Measurements from ENCODE around the gene HIVEP1.
"Not testable (repeated sequence)": the region's sequence is repeated elsewhere in the genome, so short reads cannot be mapped to it uniquely, and the experiment has no call there.

Gene HIVEP1

DNA sequence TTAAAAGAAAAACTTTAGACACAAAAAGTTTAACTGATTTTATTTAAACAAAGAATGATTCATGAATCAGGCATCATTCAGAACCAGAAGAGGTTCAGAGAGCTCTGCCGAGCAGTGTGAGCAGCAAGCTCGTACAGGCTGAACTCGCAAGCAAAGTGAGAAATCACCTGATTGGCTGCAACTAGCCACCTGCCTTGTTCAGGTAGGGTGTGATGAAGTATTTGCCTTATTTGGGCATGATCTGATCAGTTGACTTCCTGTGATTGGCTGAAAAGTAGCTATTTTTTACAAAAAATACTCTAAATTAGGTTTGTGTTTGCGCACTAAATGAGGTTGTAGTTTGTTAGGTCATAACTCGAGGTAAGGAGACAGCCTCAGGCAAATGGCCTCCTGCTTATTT, 80.7 kb downstream of the HIVEP1 start:
- DNase-seq, result no peak

DNA sequence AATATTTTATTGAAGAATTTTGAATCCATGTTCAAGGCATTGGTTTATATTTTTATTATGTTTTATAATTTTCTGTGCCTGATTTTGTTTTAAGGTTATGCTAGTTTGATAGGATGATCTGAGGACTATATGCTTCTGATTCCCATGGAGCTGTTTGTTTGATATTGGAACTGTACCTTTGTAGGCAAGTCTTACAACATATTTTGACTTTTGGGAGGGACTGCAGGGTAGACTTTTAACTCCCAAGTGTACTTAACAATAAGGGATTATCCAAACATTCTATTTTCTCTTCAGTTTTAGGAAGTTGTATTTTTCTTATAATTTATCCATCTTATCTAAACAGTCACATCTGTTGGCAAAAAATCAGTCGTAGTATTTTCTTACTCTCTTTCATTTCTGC, 82.6 kb downstream of the HIVEP1 start:
- no peak for DNase-seq

GRCh38 chr6:12096342-12096741, 84.2 kb downstream of the HIVEP1 start:
- DNase-seq, result no peak

DNA sequence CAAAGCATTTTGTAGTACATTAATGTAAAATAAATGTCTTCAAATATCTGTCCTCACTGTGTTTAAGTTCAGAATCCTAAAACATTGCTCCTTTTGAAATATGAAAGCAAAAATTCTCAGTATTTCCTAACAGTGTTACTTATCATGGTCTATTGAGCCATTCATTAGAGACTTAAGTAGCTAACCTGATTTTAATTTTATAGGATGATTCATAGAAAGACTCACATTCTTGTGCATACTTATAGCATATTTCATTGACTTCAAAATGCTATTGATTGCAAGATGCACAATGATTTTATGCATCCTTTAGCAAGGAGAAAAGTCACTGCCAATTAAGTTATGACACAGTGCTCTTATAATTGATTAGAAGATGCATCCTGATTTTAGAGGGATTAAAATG, 85.7 kb downstream of the HIVEP1 start:
- no peak for DNase-seq

GRCh38 chr6:12099623-12100338, 87.7 kb downstream of the HIVEP1 start:
- no peak for DNase-seq

DNA sequence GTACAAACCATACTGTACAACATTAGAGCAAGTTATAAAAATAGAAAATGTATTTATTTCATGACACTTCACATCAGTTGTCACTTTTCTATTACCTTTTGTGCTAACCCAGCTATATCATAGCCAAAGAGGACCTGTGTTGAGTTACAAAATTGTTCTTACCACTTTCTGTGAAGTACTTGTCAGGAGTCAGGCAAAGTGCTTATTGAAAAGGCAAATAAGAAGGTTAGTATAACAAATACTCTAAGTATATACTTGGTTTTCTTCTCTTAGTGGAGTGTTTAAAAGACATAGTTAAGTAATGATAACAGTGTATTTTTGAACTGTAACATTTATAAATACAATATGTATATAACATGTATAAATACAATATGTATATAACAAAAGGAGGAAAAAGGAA, 88.9 kb downstream of the HIVEP1 start:
- no peak for DNase-seq

DNA sequence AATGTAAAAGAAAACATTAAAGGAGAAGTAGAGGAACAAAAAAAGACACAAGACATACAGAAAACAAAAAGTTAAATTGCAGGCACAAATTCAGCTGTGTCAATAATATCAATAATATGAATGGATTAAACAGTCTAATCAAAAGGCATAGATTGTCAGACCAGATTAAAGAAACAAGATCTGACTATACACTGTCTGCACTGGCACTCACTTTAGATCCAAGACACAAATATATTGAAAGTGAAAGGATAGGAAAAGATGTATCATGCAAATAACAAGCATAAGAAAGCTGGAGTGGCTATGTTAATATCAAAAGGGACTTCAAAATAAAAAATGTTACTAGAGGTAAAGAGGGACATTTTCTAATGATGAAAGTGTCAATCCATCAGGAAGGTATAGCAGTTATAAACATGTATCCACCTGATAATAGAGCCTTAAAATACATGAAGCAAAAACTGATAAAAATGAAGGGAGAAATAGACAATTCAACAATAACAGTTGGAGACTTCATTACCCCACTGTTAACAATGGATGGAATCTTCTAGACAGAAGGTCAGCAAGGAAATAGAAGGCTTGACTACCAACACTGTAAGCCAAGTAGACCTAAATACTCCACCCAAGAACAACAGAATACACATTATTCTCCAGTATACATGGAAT, 89.7 kb downstream of the HIVEP1 start:
- no peak for DNase-seq

DNA sequence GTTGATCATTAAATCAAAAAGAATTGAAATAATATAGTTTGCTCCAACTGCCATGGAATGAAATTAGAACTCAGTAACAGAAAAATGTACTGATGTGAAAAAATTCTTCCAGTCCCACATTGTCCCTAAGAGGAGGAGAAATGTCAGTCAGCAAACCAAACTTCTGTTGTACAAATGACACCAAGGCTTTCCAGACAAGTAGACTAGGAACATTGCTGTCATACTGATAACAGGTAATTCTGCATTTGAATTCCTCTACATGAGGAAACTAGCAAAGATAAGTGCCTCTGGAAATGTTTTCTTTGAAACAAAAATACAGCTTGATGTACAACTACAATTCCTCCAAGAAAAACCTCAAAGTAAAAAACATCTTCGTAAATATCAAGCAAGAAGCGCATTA, 90.2 kb downstream of the HIVEP1 start:
- DNase-seq, result no peak

DNA sequence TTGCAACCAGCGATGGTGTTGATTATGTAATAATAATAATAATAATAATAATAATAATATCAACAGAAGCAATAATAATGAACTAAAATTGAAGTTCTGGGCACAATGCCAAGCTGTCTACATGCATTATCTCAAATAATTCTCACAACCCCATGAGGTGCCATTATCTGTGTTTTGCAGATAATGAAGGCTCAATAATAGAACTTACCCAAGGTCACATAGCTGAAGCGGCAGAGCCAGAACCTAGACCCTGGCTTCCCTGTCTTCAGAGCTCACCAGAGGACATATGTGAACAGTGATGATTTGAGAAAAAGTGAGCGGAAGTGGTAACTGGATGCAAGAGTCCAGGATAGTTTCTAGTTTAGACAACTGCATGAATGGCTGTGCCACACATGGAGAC, 91.0 kb downstream of the HIVEP1 start:
- DNase-seq, result no peak

GRCh38 chr6:12105271-12105670, 93.2 kb downstream of the HIVEP1 start:
- DNase-seq, result no peak

DNA sequence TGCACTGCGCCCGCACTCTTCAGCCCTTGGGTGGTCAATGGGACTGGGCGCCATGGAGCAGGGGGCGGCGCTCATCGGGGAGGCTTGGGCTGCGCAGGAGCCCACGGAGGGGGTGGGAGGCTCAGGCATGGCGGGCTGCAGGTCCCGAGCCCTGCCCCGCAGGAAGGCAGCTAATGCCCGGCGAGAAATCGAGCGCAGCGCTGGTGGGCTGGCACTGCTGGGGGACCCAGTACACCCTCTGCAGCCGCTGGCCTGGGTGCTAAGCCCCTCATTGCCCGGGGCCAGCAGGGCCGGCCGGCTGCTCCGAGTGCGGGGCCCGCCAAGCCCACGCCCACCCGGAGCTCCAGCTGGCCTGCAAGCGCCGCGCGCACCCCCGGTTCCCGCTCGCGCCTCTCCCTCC, 96.3 kb downstream of the HIVEP1 start:
- not testable (repeated sequence) for DNase-seq

GRCh38 chr6:12110523-12111362, 98.6 kb downstream of the HIVEP1 start:
- DNase-seq, result no peak

- no peak for DNase-seq
Observed at GRCh38 chr6:12111363-12111670, 99.2 kb downstream of the HIVEP1 start.

GRCh38 chr6:12112540-12113189, 100.6 kb downstream of the HIVEP1 start:
- DNase-seq, result no peak

- DNase-seq, result no peak
Observed at GRCh38 chr6:12113190-12113577, 101.1 kb downstream of the HIVEP1 start.

- DNase-seq, result no peak
Observed at GRCh38 chr6:12114055-12114503, 102.0 kb downstream of the HIVEP1 start.

GRCh38 chr6:12115001-12115400, 102.9 kb downstream of the HIVEP1 start:
- DNase-seq, result no peak

DNA sequence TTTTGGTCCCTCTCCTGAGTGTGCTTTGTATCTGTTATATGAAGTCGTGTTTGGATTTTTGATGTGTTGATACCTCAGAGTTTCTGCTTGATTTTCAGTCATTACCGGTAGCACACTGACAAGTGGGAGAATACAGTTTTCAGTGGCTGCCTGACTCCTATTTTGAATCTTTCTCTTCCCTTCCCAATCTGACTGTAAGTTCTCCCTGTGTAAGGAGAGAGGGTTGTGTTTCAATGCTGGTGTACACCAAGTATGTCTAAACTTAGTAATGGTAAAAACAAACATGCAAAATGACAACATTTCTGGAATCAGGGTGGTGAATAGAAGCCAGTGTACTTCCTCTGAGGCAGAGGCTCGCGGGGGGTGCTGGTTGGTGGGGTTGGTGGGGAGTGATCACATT, 103.4 kb downstream of the HIVEP1 start:
- no peak for DNase-seq

GRCh38 chr6:12116264-12116800, 104.2 kb downstream of the HIVEP1 start:
- DNase-seq, result no peak

DNA sequence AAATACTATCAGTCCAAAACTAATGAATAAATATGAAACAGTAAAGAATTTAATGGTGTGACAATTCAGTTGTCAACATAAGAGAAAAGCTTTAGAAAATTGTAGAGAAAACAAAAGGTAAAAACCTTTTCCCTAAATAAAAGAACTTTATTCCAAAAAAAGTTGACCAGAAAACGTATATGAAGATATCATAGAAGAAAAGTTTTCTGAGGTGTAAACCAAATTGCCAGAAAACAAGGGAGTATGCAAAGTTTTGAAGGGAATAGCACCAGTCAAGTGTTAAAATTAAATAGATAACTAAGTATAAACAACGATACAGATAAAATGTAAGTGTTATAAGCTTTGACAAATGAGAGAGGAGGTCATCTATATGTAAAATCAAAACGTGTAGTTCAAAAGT, 104.9 kb downstream of the HIVEP1 start:
- DNase-seq, result no peak

- no peak for DNase-seq
Observed at GRCh38 chr6:12118607-12119006, 106.5 kb downstream of the HIVEP1 start.

- DNase-seq, result no peak
Observed at GRCh38 chr6:12119085-12119588, 107.0 kb downstream of the HIVEP1 start.

- DNase-seq, result no peak
Observed at GRCh38 chr6:12125396-12125795, 113.3 kb downstream of the HIVEP1 start.

All from SHP77 (cell line).